Neutrophil (primary cell): ENCODE data around the gene TBC1D9.

Source experiments
- H3K27ac ChIP-seq: fragments of 200-600 bp; sonication (generic); 2 replicates; pipeline ENCODE4 v1.5.1; 2016; ENCODE audit warnings: mild to moderate bottlenecking, moderate library complexity
- H3K27me3 ChIP-seq: fragments of 200-600 bp; sonication (generic); 2 replicates; pipeline ENCODE4 v1.6.0; 2016; ENCODE audit warnings: mild to moderate bottlenecking
- H3K36me3 ChIP-seq: fragments of 200-600 bp; sonication (generic); 2 replicates; pipeline ENCODE4 v1.5.1; 2017
- H3K4me1 ChIP-seq, 2 experiments: fragments of 200-600 bp in 1 of 2; sonication (generic) in 1 of 2; 1 replicate in 1 of 2; 2 replicates in 1 of 2; pipeline versions ENCODE4 v1.5.1 to v1.6.1; 2013 to 2016; ENCODE audit warnings: low read depth in 1 of 2, low read length in 1 of 2, mild to moderate bottlenecking in 1 of 2, moderate library complexity in 1 of 2; ENCODE audit not compliant: control insufficient read depth in 1 of 2, insufficient read depth in 1 of 2
- H3K4me3 ChIP-seq, 2 experiments: fragments of 200-600 bp in 1 of 2; sonication (generic) in 1 of 2; 1 replicate in 1 of 2; 2 replicates in 1 of 2; pipeline ENCODE4 v1.5.1; 2013 to 2016; ENCODE audit warnings: low read depth in 1 of 2, low read length in 1 of 2, mild to moderate bottlenecking in 1 of 2, moderate library complexity in 1 of 2
- H3K9me3 ChIP-seq: fragments of 200-600 bp; sonication (generic); 2 replicates; pipeline ENCODE4 v1.5.1; 2016
- CTCF ChIP-seq: fragments of 200-600 bp; sonication (generic); IDR thresholded peaks from 2 replicates; pipeline ENCODE4 v1.5.1; 2016; ENCODE audit warnings: antibody characterized with exemption

The TBC1D9 gene

GRCh38 chr4:140729344-140730049, 26.7 kb downstream of the TBC1D9 start:
- H3K27ac ChIP-seq = no peak overlapping the region
- H3K36me3 ChIP-seq = no peaks in the 10 kb centered on the region
- no peaks in the 10 kb centered on the region for H3K27me3 ChIP-seq
- H3K4me1 ChIP-seq = no peaks in the 10 kb centered on the region
- no peak for TF ChIP-seq CTCF
- H3K4me3 ChIP-seq = no peak overlapping the region
- H3K9me3 ChIP-seq = no peaks in the 10 kb centered on the region

- H3K4me1 ChIP-seq = no peaks in the 10 kb centered on the region
- H3K27ac ChIP-seq = no peak overlapping the region
- no peak for TF ChIP-seq CTCF
- no peaks in the 10 kb centered on the region for H3K27me3 ChIP-seq
- H3K36me3 ChIP-seq = no peaks in the 10 kb centered on the region
- no peak overlapping the region for H3K4me3 ChIP-seq
- no peaks in the 10 kb centered on the region for H3K9me3 ChIP-seq
These were observed 29.2 kb downstream of the TBC1D9 start for GRCh38 chr4:140726776-140727500.

- Histone ChIP-seq H3K27me3 (no peaks in the 10 kb centered on the region), H3K27ac (no peak overlapping the region), H3K4me3 (no peak overlapping the region), H3K9me3 (no peaks in the 10 kb centered on the region), H3K4me1 (no peaks in the 10 kb centered on the region), H3K36me3 (no peaks in the 10 kb centered on the region)
- TF ChIP-seq CTCF = no peak
These were observed 30.6 kb downstream of the TBC1D9 start for GRCh38 chr4:140725556-140725955.

GRCh38 chr4:140724760-140725159, 31.4 kb downstream of the TBC1D9 start:
- no peaks in the 10 kb centered on the region for H3K27me3 ChIP-seq
- H3K36me3 ChIP-seq = no peaks in the 10 kb centered on the region
- no peak overlapping the region for H3K4me3 ChIP-seq
- H3K4me1 ChIP-seq = no peaks in the 10 kb centered on the region
- H3K9me3 ChIP-seq = no peaks in the 10 kb centered on the region
- TF ChIP-seq CTCF = no peak
- H3K27ac ChIP-seq = no peak overlapping the region

- H3K9me3 ChIP-seq = no peaks in the 10 kb centered on the region
- no peak for TF ChIP-seq CTCF
- H3K4me1 ChIP-seq = no peaks in the 10 kb centered on the region
- H3K27me3 ChIP-seq = no peaks in the 10 kb centered on the region
- H3K36me3 ChIP-seq = no peaks in the 10 kb centered on the region
- H3K4me3 ChIP-seq = no peak overlapping the region
- no peak overlapping the region for H3K27ac ChIP-seq
These were observed 35.5 kb downstream of the TBC1D9 start for GRCh38 chr4:140720387-140721304.
